GM08714 (cell line): ENCODE measurements around the gene EPHB2.

Experiments used
- H3K4me3 ChIP-seq: fragments of 200-500 bp; sonication (Bioruptor generic); 2 replicates; pipeline ENCODE4 v1.5.1; 2014; ENCODE audit warnings: mild to moderate bottlenecking, low read length, inconsistent platforms
- ZNF274 ChIP-seq: IDR thresholded peaks from 2 replicates; pipeline ENCODE4 v1.6.1; 2012; ENCODE audit warnings: mild to moderate bottlenecking, low read depth, low read length

EPHB2 gene

DNA sequence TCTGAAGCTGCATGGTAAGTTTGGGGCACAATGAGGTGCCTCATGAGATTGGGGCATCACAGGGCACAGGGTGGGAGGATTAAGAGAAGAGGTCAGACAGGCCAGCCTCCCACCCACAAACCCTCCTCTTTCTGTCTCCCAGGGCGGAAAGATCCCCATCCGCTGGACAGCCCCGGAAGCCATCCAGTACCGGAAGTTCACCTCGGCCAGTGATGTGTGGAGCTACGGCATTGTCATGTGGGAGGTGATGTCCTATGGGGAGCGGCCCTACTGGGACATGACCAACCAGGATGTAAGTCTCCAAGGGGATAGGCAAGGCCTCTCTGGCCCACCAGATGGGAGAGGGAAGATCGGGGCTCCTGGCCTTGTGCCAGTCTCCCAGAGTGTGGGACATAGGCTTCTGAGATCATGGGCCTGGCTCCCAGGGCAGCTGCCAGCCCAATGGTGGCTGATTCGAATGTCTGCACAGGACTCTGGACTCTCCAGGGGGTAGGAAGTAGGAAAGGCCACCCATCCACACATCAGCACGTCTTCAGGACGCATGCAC lies 198.3 kb downstream of the EPHB2 start:
- no peak for TF ChIP-seq ZNF274
- no peak overlapping the region for H3K4me3 ChIP-seq

DNA sequence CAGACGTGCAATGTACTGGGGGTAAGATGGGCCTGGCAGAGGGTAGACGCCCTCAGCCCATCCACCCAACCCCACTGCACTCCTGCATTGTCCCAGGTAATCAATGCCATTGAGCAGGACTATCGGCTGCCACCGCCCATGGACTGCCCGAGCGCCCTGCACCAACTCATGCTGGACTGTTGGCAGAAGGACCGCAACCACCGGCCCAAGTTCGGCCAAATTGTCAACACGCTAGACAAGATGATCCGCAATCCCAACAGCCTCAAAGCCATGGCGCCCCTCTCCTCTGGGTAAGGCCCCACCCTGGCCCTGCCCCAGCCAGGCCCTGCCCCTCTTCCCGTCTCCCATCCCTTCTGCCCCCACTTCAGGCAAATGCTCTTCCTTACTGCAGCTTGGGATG lies 199.6 kb downstream of the EPHB2 start:
- TF ChIP-seq ZNF274: no peak
- H3K4me3 ChIP-seq: no peak overlapping the region

DNA sequence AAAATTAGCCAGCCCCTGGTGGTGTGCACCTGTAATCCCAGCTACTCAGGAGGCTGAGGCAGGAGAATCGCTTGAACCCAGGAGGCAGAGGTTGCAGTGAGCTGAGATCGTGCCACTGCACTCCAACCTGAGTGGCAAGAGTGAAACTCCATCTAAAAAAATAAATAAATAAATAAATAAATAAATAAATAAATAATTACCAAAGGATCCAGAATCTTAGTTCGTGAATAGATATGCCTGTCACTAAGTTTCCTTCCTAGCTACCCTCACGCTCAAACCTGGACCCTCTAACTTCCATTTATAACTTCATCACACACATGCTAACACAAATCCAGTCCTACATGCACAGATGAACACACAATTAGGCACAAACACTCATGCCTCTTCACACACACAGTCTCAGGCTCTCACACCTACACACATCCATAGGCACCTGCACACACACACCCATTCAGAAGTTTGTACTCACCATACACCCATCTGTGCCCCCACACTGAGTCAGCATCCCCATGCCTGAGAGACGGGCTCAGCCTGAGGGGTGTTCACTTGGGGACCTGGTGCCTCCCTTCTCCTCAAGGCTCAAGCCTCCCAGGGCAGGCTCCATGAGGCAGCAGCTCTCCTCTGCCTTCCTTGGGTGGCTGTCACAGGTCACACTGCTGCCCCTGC lies 200.5 kb downstream of the EPHB2 start:
- no peak for TF ChIP-seq ZNF274
- no peak overlapping the region for H3K4me3 ChIP-seq

DNA sequence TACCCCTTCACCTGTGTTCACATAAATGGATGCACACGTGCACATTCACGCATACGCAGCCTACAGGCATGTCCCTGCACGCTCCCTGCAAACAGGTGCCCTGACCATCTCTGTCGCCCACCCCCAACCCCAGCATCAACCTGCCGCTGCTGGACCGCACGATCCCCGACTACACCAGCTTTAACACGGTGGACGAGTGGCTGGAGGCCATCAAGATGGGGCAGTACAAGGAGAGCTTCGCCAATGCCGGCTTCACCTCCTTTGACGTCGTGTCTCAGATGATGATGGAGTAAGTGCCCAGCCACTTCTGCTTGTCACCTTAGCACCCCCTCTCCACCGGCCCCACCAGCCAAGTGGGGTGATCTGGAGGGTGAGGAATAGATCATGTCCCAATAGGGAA lies 201.7 kb downstream of the EPHB2 start:
- no peak for TF ChIP-seq ZNF274
- no peak overlapping the region for H3K4me3 ChIP-seq

DNA sequence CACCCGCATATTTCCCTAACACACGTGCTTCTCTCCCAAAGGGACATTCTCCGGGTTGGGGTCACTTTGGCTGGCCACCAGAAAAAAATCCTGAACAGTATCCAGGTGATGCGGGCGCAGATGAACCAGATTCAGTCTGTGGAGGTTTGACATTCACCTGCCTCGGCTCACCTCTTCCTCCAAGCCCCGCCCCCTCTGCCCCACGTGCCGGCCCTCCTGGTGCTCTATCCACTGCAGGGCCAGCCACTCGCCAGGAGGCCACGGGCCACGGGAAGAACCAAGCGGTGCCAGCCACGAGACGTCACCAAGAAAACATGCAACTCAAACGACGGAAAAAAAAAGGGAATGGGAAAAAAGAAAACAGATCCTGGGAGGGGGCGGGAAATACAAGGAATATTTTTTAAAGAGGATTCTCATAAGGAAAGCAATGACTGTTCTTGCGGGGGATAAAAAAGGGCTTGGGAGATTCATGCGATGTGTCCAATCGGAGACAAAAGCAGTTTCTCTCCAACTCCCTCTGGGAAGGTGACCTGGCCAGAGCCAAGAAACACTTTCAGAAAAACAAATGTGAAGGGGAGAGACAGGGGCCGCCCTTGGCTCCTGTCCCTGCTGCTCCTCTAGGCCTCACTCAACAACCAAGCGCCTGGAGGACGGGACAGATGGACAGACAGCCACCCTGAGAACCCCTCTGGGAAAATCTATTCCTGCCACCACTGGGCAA lies 202.9 kb downstream of the EPHB2 start:
- no peak overlapping the region for H3K4me3 ChIP-seq
- no peak for TF ChIP-seq ZNF274

DNA sequence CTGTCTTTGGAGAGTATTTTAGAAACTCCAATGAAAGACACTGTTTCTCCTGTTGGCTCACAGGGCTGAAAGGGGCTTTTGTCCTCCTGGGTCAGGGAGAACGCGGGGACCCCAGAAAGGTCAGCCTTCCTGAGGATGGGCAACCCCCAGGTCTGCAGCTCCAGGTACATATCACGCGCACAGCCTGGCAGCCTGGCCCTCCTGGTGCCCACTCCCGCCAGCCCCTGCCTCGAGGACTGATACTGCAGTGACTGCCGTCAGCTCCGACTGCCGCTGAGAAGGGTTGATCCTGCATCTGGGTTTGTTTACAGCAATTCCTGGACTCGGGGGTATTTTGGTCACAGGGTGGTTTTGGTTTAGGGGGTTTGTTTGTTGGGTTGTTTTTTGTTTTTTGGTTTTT lies 203.5 kb downstream of the EPHB2 start:
- no peak overlapping the region for H3K4me3 ChIP-seq
- TF ChIP-seq ZNF274: no peak

DNA sequence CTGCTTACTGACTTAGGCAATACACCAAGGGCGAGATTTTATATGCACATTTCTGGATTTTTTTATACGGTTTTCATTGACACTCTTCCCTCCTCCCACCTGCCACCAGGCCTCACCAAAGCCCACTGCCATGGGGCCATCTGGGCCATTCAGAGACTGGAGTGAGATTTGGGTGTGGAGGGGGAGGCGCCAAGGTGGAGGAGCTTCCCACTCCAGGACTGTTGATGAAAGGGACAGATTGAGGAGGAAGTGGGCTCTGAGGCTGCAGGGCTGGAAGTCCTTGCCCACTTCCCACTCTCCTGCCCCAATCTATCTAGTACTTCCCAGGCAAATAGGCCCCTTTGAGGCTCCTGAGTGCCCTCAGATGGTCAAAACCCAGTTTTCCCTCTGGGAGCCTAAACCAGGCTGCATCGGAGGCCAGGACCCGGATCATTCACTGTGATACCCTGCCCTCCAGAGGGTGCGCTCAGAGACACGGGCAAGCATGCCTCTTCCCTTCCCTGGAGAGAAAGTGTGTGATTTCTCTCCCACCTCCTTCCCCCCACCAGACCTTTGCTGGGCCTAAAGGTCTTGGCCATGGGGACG lies 204.1 kb downstream of the EPHB2 start:
- H3K4me3 ChIP-seq: no peak overlapping the region
- no peak for TF ChIP-seq ZNF274

DNA sequence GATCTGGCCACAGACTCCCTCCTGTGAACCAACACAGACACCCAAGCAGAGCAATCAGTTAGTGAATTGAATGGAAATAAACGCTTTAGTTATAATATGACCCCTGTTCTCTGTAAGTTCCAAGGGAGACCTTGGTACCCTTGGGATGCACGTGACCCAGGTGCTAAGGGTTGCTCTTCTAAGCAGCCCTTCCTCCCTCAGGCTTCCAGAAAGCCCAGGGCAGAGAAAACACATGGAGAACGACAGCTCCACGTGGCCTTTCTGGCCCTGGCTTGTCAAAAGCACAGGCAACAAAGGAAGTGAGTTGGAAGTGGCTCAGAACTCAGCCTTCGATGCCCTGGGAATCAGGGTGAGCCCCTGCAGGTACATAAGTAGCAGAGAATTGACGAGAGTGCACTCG lies 204.6 kb downstream of the EPHB2 start:
- no peak for TF ChIP-seq ZNF274

DNA sequence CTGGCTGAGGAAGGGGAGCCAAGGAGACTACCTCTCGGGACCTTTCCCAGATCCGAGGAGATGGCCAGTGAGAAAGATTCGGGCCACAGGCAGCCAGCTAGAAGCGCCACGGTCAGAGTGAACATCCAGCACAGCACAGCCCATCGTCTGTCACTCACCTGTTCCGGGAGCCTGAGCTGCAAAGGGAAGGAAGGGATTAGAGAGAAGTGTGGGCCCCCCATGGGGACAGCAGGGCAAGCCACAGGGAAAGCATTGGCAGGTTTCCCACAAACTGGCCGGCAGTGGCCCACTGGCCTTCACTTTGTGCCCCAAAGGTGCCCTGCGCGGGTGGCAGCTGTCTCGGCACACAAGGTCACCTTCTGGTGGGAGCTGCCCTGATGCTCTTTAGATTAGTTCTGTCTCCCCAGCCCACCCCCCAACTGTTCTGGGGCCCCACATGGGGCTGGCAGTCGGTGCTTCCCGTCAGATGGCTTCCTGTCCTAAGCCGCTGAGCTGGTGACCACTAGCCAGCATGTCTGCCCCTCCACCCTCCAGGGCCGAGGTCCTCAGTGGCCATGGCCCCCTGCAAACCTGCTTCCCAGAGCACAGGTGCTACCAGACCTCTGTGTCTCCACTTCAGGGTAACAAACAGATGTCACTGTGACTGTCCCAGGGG lies 205.3 kb downstream of the EPHB2 start:
- H3K4me3 ChIP-seq: no peak overlapping the region
- TF ChIP-seq ZNF274: no peak

More for the DNA sequence above, 204.6 kb downstream of the EPHB2 start:
- no peak overlapping the region for H3K4me3 ChIP-seq

DNA sequence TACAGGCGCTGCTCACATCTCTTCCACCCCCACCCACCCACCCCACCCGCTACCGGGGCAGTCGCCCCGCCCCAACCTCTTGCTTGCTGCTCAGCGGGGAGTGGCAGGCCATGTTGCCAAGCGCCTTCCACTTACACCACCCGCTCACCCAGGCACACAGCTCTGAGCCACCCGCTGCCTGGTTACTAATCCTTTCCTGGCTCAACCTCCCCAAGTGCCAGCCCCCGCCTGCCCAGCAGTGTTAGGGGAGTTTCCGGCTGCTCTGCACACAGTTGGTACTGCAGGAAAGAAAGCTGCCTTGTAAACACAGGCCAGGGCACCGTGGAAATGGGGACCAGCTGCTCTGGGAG lies 205.8 kb downstream of the EPHB2 start:
- H3K4me3 ChIP-seq: no peak overlapping the region
- no peak for TF ChIP-seq ZNF274

DNA sequence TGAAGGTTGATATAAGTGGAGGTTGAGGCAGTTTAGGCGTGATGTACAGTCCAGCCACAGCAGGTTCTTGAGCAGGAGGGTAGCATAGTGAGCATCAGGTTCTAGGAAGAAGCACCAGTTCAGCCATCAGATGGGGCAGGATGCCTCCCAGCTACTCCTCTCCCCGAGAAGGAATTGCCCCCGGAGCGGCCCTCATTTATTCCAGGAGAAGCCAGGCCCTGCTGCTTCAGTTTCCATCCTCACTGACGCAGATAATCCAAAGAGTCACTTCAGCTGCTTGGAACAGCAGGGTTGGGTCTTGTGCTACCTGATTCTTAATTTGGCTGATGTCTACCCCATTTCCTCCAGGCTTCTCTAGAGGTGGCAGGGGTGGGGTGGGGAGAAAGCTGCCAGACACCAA lies 207.3 kb downstream of the EPHB2 start:
- H3K4me3 ChIP-seq: no peak overlapping the region
- TF ChIP-seq ZNF274: no peak

DNA sequence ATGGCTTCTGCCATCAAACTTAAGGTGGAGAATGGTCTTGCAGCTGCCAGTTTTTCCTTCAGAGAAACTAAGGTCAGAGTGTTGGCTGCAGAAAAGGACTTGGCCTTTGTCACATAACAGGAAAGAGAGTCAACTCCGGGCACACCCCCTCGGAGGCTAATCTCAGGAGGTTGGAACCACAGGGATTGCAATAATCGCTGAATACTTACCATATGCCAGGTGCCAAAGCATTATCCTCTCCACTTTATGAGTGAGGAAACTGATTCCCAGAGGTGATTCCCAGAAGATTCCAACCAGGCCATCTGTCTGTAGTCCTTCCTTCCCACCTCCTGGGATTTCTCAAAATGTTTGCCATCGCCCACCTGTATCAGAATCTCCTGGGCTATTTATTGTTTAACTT lies 208.0 kb downstream of the EPHB2 start:
- H3K4me3 ChIP-seq: no peak overlapping the region
- no peak for TF ChIP-seq ZNF274

DNA sequence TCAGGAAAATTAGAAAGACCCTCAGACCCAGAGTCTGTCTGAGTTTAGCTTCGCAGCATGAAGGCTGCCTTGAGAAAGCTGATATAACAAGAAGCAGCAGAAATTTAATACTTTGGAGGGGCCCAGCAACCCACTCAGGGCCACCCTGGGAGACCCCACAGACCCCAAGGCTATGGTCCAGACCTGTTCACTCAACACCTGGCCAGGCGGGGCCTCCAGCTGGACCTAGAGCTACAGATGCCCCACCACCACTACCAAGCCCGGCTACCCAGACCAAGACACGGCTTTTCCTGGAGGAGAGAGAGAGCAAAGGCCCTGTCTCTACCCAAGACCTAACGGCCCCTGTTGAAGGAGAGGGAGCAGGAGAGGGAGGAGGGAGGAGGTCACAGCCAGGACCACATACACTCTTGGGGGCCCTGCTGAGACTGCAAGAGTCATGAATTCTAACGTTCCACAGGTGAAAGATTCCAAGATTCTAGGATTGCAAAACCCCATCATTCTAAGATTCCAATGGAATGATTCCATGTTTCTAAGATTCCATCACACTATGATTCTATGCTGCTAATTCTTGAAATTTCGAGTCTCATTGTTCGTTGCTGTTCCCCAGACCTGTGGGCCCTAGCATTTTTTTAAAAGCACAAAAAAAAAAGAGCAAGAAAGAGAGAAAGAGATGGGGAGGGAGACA lies 208.8 kb downstream of the EPHB2 start:
- no peak overlapping the region for H3K4me3 ChIP-seq
- TF ChIP-seq ZNF274: no peak
